NCI-H774 (cell line): Measurements from ENCODE around the gene TCEAL6.
"Not testable (repeated sequence)": the region's sequence is repeated elsewhere in the genome, so short reads cannot be mapped to it uniquely, and the experiment has no call there.

ENCODE experiments used
- DNase-seq: peaks from one replicate; lab custom pipeline; 2025; lab: John Stamatoyannopoulos, UW

Gene TCEAL6

DNA sequence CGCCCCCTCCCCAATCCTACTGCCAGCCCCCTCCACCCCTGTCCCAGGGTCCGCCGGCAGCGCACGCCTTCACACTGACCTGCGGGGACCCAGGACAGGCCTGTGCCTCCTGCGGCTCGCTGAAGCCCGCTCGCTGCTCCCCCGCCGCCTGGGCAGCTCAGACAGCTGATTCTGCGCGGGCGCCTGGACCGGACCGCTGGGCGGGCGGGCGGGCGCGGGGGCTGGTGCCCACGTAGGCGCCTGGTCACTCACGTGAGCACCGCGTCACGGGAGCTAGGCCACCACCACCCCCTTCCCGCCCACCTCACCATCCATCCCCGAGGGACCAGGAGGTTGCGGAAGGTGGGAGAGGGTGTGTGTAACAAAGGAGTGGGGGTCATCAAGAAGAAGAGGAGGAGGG is at the start of gene TCEAL6:
Gene TCEAL6 (minus strand): TSS at position 208 of the 400 bp plus-strand sequence.
- DNase-seq = not testable (repeated sequence)

- no peak for DNase-seq
Measured at GRCh38 chrX:102185967-102186720, 43.9 kb upstream of the TCEAL6 start.

DNA sequence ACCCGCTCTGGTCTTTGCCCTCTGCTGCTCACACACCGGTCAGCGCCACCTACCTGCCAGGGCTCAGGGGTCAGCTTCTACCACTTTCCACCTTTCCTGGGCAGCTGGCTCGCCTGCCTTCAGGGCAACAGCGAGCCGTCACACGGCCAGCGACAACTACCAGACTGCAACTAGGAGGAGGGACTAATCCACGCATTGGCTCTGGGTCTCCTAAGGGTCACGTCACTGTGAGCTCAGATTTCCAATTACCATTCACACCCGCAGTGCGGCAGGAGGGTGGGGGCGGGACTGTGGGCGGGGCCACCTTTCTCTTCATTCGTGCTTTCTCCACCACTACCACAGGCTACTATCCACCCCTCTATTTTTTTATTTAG is 13.5 kb upstream of the TCEAL6 start, which contains the start of gene BEX5:
Gene BEX5 (minus strand): TSS at position 172 of the 374 bp plus-strand sequence. CDS start 1,712 bp downstream, outside the sequence.
- DNase-seq = peak; percentile 47

- no peak for DNase-seq
Measured at GRCh38 chrX:102154900-102155805, 12.9 kb upstream of the TCEAL6 start.

DNA sequence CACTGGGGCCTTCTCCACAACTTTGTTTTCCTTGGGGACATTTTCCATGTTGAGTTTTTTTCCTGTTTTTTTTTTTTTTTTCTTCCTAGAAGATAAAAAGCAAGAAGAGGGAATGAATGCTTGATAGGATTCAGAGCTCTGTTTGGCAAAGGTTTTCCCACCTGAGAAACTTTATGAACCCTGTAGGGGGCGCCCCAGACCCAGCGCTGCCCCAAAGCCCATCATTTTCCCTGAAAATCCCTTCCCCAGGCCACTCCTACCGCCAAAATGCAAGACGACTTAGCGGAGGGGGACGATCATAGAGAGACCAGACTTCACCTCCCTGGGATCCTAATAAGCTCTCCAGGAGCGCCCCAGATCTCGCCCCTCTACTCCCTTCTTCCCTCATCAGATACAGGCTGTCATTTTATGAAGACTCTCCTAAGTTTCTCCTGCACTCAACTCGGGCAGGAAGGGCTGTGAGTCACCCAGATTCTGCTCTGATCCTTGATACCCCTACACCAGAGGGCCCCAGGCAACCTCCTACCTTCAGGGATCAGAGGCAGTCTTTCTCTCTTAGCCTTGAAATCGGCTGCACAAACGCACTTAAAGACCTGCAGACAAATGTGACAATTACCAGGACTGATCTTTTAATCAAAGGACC is 12.1 kb upstream of the TCEAL6 start:
- no peak for DNase-seq

- not testable (repeated sequence) for DNase-seq
Measured at GRCh38 chrX:102141631-102142030, 650 bp downstream of the TCEAL6 start.

DNA sequence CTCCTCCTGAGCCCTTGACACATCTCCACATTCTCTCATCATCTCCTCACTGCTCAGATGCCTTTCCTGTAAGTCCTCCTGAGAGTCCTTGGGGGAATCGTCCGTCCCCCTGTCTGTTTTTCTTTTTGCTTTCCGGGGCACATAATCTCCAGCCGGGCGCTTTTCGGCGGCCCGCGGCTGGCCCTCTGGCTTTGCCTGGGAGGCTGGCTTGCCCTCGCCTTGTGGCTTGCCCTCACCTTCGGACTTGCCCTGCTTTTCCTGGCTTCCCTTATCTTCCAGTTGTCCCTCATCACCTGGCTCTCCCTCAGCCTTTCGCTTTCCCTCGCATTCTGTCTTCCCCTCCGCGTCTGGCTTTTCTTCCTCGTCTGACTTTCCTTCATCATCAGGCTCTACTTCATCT is 1.4 kb downstream of the TCEAL6 start:
- not testable (repeated sequence) for DNase-seq

GRCh38 chrX:102138064-102138463 is 4.2 kb downstream of the TCEAL6 start:
- DNase-seq = no peak

DNA sequence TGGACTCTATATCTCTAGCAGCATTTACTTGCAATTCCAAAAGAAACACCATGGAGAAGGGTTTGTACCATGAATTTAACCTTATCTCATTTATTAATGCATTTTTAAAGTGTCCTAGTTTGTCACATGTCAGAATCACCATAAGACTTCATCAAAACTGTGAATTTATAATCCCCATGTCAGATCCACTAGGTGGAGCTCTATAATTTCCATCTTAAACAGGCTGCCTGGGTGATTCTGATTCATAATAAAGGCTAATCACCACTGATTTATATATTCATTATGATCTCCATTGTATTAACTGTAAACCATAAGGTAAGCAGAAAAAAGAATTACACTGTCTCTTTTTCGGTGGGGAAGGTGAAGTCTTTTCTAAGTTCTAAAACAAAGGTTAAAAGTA is 12.8 kb downstream of the TCEAL6 start:
- DNase-seq = no peak

DNA sequence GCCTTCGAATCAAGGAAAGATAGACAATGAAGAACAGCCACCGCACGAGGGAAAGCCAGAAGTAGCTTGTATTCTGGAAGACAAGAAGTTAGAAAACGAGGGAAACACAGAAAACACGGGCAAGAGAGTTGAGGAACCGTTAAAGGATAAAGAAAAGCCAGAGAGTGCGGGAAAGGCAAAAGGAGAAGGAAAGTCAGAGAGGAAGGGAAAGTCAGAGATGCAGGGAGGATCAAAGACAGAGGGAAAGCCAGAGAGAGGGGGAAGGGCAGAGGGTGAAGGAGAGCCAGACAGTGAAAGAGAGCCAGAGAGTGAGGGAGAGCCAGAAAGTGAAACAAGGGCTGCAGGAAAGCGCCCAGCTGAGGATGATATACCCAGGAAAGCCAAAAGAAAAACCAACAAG is 15.4 kb downstream of the TCEAL6 start:
- DNase-seq = no peak

GRCh38 chrX:102126080-102126818 is 16.0 kb downstream of the TCEAL6 start:
- not testable (repeated sequence) for DNase-seq

DNA sequence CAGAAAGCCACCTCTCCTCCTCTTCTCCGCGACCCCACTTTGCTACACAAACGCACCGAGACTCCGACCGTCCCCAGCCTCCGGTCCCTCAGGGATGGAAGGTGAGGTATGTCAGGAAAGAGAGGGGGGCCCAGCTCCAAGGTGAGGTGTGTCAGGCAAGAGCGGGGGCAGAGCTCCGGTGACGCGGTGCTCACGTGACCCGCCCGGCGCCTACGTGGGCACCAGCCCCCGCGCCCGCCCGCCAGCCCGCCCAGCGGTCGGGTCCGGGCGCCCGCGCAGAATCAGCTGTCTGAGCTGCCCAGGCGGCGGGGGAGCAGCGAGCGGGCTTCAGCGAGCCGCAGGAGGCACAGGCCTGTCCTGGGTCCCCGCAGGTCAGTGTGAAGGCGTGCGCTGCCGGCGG is 16.8 kb downstream of the TCEAL6 start, which contains the start of gene TCEAL2:
Gene TCEAL2 (plus strand): TSS at position 244 of the 400 bp plus-strand sequence. CDS start 1,152 bp downstream, outside the sequence.
- peak; percentile 2 for DNase-seq

DNA sequence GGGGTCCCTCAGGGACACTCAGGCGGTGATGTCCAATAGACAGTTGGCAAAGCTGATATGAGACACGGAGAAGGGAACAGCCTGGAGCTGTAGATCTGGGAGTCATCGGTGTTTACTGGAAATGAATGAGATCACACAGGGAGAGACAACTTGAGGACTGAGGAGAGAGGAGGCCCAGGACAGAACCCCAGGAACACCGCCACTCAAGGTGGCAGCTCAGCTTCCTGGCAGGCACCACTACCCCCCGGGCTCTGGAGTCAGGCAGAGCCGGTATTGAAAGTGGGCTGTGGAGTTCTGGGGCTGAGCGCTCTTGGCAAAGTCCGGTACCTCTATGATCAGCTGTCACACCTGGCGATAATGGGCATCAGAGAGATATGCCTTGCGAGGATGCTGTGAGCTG is 17.3 kb downstream of the TCEAL6 start:
- DNase-seq = not testable (repeated sequence)

- no peak for DNase-seq
Measured at GRCh38 chrX:102115748-102116147, 26.5 kb downstream of the TCEAL6 start.

- no peak for DNase-seq
Measured at GRCh38 chrX:102113367-102113766, 28.9 kb downstream of the TCEAL6 start.
